AG09319 (cell line): Measurements from ENCODE around the gene STPG4.
A peak's percentile ranks its signal among the peaks of the same experiment; 100 is the strongest.

Source experiments
- DNase-seq: peaks from one replicate; pipeline ENCODE4 v3.0.0-alpha.2; 2010; ENCODE audit warnings: low read depth; ENCODE audit errors: extremely low read depth
- CTCF ChIP-seq: IDR thresholded peaks from 2 replicates; pipeline ENCODE4 v1.5.1; 2011; ENCODE audit warnings: low read depth, mild to moderate bottlenecking, inconsistent platforms, low read length, moderate library complexity

Gene STPG4

GRCh38 chr2:47056374-47056773, 98.7 kb downstream of the STPG4 start:
- DNase-seq: peak; percentile 74
- TF ChIP-seq CTCF: no peak

- no peak for DNase-seq
- no peak for TF ChIP-seq CTCF
These were observed 100.2 kb downstream of the STPG4 start for GRCh38 chr2:47054868-47055267.

GRCh38 chr2:47054036-47054555, 101.0 kb downstream of the STPG4 start:
- no peak for DNase-seq
- TF ChIP-seq CTCF: no peak

- DNase-seq: no peak
- TF ChIP-seq CTCF: no peak
These were observed 102.3 kb downstream of the STPG4 start for GRCh38 chr2:47052847-47053246.

GRCh38 chr2:47051562-47051961, 103.5 kb downstream of the STPG4 start:
- no peak for TF ChIP-seq CTCF
- no peak for DNase-seq

GRCh38 chr2:47050762-47051161, 104.3 kb downstream of the STPG4 start:
- TF ChIP-seq CTCF: no peak
- no peak for DNase-seq

- DNase-seq: no peak
- no peak for TF ChIP-seq CTCF
These were observed 104.9 kb downstream of the STPG4 start for GRCh38 chr2:47050021-47050760.
